COLO829 (cell line): ENCODE data around the gene OAS1.

ENCODE experiments used
- DNase-seq: peaks from one replicate; pipeline ENCODE4 v3.0.0; 2012; ENCODE audit warnings: low spot score

OAS1 gene

DNA sequence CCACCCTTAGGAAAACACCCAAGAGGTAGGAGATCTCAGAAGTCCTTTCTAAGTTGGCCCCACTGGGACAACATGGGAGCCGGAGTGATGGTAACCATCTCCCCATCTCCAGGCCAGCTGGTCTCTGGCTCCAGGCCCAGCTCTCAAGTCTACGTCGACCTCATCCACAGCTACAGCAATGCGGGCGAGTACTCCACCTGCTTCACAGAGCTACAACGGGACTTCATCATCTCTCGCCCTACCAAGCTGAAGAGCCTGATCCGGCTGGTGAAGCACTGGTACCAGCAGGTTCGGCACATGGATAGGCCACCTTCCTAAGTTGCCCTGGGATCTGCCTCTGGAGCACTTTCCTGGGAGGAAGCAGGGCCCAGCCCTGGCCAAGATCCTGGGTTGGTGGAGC, 60.5 kb downstream of the OAS1 start:
- DNase-seq, result no peak

DNA sequence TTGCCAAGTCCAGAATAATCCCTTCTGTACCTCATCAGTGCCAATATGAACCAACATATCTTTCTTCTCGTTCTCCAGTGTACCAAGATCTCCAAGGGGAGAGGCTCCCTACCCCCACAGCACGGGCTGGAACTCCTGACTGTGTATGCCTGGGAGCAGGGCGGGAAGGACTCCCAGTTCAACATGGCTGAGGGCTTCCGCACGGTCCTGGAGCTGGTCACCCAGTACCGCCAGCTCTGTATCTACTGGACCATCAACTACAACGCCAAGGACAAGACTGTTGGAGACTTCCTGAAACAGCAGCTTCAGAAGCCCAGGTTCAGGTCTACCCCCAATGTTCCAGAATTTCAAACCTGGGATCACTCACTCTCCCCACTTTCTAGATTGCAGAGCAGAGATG, 61.1 kb downstream of the OAS1 start:
- no peak for DNase-seq
